ENCODE results near the gene DPP6. TPM values are rescaled to one million over a fixed set of nuclear protein-coding genes. Genes with fewer than 3 reads are reported as not detected.

DPP6 gene
- polyA plus RNA-seq, 1 of the 3 experiments (the other 2 are of a cell fraction) = not detected

GRCh38 chr7:154646126-154647013 lies 594.2 kb downstream of the DPP6 start:
- ChIA-PET CTCF (interaction anchor here (0.8 kb wide), 1 partner anchor 64 kb away, joined by 3 read pairs; no protein-coding TSS in a partner anchor), POLR2A (no interaction called here)
- no peak for DNase-seq
- Histone ChIP-seq H3K79me2 (ENCODE audit: insufficient read depth) (no peaks in the 10 kb centered on the region), H3K27me3 (ENCODE audit: insufficient read depth) (no peaks in the 10 kb centered on the region), H3K4me2 (no peak overlapping the region), H3F3A (replicated peaks; ENCODE audit: insufficient read depth) (no peaks in the 10 kb centered on the region), H3K9ac (no peak overlapping the region), H3K36me3 (replicated peaks in 1 of 2; ENCODE audit: control insufficient read depth in 1 of 2, insufficient read depth in 2 of 2, low read length in 1 of 2) (no peaks in the 10 kb centered on the region), H3K27ac (ENCODE audit: low read depth in 2 of 2, low read length in 1 of 2) (no peak overlapping the region), H3K4me1 (ENCODE audit: control insufficient read depth in 1 of 2, insufficient read depth in 2 of 2, low read depth in 1 of 2, low read length in 1 of 2) (no peaks in the 10 kb centered on the region), H3K4me3 (ENCODE audit: low read depth in 2 of 2, low read length in 1 of 2) (no peak overlapping the region), H3K9me3 (peaks cover 8% of the 10 kb centered on the region), H2AFZ (ENCODE audit: low read depth) (no peak overlapping the region), H4K20me1 (ENCODE audit: insufficient read depth) (no peaks in the 10 kb centered on the region), H3K9me2 (no peaks in the 10 kb centered on the region)
- WGBS (ENCODE audit: low lambda C conversion rate) = 42% methylated on average over 11 of the region's 11 CpGs
- no peak for TF ChIP-seq NFIC (IDR thresholded peaks at IDR 0.05; ENCODE audit: borderline replicate concordance)
- TF ChIP-seq CHD2 (IDR thresholded peaks at IDR 0.05; ENCODE audit: low read length, partially characterized antibody) = no peak
- TF ChIP-seq PBX3 (IDR thresholded peaks at IDR 0.05) = no peak
- TF ChIP-seq FOXJ3 (CRISPR knock-in tag; IDR thresholded peaks at IDR 0.05) = no peak
- no peak for TF ChIP-seq MEF2A (IDR thresholded peaks at IDR 0.05; ENCODE audit: borderline replicate concordance, low read depth)
- TF ChIP-seq TAF1 (IDR thresholded peaks at IDR 0.05; ENCODE audit: borderline replicate concordance, low read depth, low read length) = no peak
- no peak for TF ChIP-seq TEAD4 (IDR thresholded peaks at IDR 0.05; ENCODE audit: borderline replicate concordance, insufficient read depth)

- Histone ChIP-seq H2AFZ (ENCODE audit: low read depth) (no peak overlapping the region), H3K9me3 (no peaks in the 10 kb centered on the region; the same call in 1 of the 2 replicates), H3K4me1 (ENCODE audit: control insufficient read depth in 1 of 2, insufficient read depth in 2 of 2, low read depth in 1 of 2, low read length in 1 of 2) (no peaks in the 10 kb centered on the region), H3K9ac (no peak overlapping the region), H4K20me1 (ENCODE audit: insufficient read depth) (no peaks in the 10 kb centered on the region), H3K27me3 (ENCODE audit: insufficient read depth) (no peaks in the 10 kb centered on the region), H3K4me3 (ENCODE audit: low read depth in 2 of 2, low read length in 1 of 2) (no peak overlapping the region), H3K36me3 (replicated peaks in 1 of 2; ENCODE audit: control insufficient read depth in 1 of 2, insufficient read depth in 2 of 2, low read length in 1 of 2) (no peaks in the 10 kb centered on the region), H3K27ac (ENCODE audit: low read depth in 2 of 2, low read length in 1 of 2) (no peak overlapping the region), H3F3A (replicated peaks; ENCODE audit: insufficient read depth) (no peaks in the 10 kb centered on the region), H3K79me2 (ENCODE audit: insufficient read depth) (no peaks in the 10 kb centered on the region), H3K4me2 (no peak overlapping the region), H3K9me2 (no peaks in the 10 kb centered on the region)
- no peak for DNase-seq
- ChIA-PET CTCF (no interaction called here), POLR2A (no interaction called here)
- 80% methylated on average over 12 of the region's 12 CpGs for WGBS (ENCODE audit: low lambda C conversion rate)
- no peak for TF ChIP-seq RCOR1 (IDR thresholded peaks at IDR 0.05; ENCODE audit: low read length)
- no peak for TF ChIP-seq CHD2 (IDR thresholded peaks at IDR 0.05; ENCODE audit: low read length, partially characterized antibody)
- TF ChIP-seq ELF1 (IDR thresholded peaks at IDR 0.05) = no peak
- TF ChIP-seq SIN3A (IDR thresholded peaks at IDR 0.05; ENCODE audit: borderline replicate concordance, low read depth, low read length) = no peak
- TF ChIP-seq RAD21 (IDR thresholded peaks at IDR 0.05; ENCODE audit: low read length) = no peak
- TF ChIP-seq JUND (IDR thresholded peaks at IDR 0.05) = no peak
- no peak for TF ChIP-seq EZH2phosphoT487 (IDR thresholded peaks at IDR 0.05; ENCODE audit: borderline replicate concordance, low read depth)
- no peak for TF ChIP-seq FOXM1 (IDR thresholded peaks at IDR 0.05; ENCODE audit: low read depth)
- no peak for TF ChIP-seq CTCF (IDR thresholded peaks at IDR 0.05)
- no peak for TF ChIP-seq GABPA (IDR thresholded peaks at IDR 0.05; ENCODE audit: low read depth)
- no peak for TF ChIP-seq EP300 (IDR thresholded peaks at IDR 0.05; ENCODE audit: borderline replicate concordance in 1 of 2, low read depth in 1 of 2, low read length in 1 of 2)
- TF ChIP-seq POLR2AphosphoS5 (IDR thresholded peaks at IDR 0.05; ENCODE audit: low read depth, low read length) = no peak
- TF ChIP-seq USF2 (IDR thresholded peaks at IDR 0.05; ENCODE audit: borderline replicate concordance, low read depth, low read length) = no peak
- TF ChIP-seq MXI1 (IDR thresholded peaks at IDR 0.05; ENCODE audit: low read depth, low read length) = no peak
- TF ChIP-seq MAX (IDR thresholded peaks at IDR 0.05; ENCODE audit: low read depth) = no peak
- no peak for TF ChIP-seq SMC3 (IDR thresholded peaks at IDR 0.05; ENCODE audit: low read depth, low read length)
- no peak for TF ChIP-seq FOXJ3 (CRISPR knock-in tag; IDR thresholded peaks at IDR 0.05)
- TF ChIP-seq USF1 (IDR thresholded peaks at IDR 0.05; ENCODE audit: borderline replicate concordance, low read depth) = no peak
Measured at GRCh38 chr7:154647625-154648024, 595.4 kb downstream of the DPP6 start.
